CD4-positive, alpha-beta T cell treated with Interleukin-4 for 1 hour (primary cell): ENCODE data around the gene SNAI3.

Source experiments
- DNase-seq, 2 donors: peaks; one replicate each; pipeline ENCODE4 v3.0.0-alpha.2; 2020 to 2022

SNAI3 gene

DNA sequence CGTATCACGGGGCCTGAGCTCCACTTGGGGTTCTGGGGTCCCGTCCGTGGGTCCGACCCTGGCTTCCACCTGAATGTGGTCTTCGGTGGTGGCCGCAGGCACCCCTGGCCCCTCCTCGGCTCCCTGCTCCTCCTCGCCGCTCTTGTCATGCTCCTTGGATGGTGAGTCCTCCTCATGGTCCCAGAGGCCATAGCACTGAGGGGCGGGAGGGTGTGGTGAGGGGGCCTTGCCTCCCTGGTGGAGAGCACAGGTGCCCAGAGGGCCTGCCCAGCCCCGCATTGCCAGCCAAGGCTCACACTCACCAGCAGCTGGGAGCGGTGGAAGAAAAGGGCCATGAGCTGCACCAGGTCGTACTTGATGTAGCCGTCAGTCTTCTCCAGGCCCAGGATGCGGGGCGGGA lies 34.9 kb upstream of the SNAI3 start:
- no peak for DNase-seq

DNA sequence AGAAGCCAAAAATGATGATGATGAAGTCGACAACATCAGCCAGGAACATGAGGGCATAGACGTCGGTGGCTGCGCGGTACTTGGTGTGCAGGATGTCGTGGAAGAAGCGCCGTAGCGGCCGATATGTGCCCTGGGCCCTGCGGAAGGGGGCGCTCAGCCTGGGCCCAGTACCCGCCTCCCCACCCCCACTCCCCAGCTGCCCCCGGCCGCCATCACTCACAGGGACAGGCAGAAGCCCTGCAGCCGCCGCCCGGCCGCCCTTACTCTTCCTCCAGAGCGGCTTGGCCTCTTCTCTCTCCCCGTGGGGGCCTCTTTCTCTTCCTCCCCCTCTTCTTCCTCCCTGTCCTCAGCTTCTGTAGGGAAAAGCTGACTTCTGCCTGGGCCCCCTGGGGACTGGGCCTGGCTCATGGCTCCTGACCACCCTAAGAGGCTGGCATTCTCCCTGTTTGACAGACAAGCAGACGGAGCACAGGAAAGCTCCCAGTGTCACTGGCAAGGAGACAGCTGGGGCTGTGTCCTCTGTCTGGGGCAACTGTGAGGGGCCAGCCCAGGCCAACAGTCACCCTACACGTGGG lies 34.2 kb upstream of the SNAI3 start:
- no peak for DNase-seq

DNA sequence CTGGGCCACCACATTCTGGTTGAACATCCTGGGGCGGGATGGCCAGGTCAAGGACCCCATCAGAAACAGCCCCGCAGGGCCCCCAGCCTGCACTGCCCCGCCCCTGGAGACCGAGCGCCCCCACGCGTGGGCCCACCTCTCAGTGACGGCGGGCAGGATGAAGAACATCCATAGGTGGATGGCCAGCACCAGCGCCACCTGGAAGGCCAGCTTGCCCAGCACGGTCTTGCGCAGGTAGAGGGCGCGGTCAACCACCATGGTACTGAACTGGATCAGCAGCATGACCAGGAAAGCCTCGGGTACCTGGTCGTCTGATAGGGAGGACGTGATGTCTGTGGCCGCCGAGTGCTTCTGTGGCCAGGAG lies 33.6 kb upstream of the SNAI3 start:
- DNase-seq, result no peak

DNA sequence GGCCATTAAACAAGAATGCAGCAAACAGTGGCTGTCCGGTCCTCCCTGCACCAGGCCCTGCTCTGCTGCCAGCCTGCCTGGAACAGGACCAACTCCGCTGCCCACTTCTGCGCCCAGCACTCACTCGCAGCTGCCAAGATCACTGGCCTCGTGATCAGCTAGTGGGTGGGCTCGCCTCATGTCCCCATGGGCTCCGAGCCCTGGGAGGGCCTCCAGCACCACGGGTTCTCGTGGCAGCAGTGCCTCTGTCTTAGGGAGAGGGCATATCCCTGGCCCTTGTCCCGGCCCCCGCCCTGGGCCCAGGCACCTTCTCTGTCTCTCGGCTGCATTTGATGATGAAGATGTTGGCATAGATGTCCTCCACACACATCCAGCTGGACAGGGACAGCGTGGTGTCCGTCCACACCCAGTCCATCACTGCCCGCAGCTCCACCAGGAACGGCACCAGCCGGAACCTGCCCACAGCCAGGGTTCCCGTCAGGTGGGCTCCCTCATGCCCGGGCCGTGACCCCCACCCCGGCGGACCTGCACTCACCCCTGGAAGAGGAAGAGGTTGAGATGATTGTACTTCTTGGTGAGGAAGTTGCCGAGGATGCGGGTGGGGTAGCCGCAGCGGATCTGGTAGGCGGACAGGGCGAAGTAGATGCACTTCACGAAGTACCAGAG lies 33.1 kb upstream of the SNAI3 start:
- no peak for DNase-seq

DNA sequence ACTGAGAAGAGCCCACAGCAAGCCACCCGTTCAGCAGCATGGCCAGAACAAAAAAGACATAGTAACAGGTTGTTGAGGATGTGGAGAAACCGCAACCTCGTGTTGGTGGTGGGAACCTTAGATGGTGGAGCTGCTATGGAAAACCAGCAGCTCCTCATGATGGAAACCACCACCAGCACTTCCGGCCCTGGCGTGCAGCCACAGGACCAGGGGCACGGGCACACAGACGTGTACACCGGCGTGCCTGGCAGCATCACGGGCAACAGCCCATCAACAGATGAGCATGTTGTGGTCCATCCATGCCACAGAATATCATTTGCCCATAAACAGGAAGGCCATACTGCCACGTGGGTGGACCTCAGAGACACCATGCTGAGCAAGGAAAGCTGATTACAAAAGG lies 31.9 kb upstream of the SNAI3 start:
- DNase-seq, result no peak

DNA sequence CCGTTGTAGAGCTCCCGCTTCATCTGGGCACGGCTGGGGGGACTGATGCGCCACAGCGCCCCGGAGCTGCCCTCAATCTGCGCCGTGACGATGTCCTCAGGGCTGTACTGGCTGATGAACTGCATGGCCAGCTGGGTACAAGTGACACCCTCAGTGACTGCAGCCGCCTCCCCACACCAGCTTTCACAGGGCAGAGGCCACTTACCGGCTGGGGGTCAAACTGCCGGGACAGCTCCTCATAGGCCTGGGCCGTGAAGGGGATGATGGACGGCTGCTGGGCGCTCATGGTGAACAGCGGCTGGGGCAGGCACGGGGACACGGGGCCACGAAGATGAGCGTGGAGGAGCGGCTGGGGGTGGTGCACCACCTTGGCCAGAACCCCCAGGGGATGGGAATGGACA lies 30.3 kb upstream of the SNAI3 start:
- no peak for DNase-seq

DNA sequence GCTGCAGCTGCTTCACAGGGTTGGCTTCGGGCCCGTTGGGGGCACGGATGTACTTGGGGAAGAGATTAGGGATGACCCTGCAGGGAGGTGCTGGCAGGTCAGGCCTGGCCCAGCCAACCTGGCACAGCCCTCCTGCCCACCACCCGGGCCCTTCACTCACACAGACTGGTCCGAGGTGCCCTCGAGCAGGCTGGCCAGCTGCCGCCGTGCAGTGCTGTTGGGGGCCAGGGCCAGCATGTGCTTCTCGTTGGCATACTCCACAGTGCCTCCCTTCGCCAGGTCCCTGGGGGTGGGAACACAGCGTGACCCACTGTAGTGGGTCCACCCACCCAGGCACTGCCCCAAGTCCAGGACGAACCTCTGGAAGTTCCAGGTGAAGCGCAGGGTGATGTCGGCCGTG lies 29.9 kb upstream of the SNAI3 start:
- DNase-seq, result no peak

DNA sequence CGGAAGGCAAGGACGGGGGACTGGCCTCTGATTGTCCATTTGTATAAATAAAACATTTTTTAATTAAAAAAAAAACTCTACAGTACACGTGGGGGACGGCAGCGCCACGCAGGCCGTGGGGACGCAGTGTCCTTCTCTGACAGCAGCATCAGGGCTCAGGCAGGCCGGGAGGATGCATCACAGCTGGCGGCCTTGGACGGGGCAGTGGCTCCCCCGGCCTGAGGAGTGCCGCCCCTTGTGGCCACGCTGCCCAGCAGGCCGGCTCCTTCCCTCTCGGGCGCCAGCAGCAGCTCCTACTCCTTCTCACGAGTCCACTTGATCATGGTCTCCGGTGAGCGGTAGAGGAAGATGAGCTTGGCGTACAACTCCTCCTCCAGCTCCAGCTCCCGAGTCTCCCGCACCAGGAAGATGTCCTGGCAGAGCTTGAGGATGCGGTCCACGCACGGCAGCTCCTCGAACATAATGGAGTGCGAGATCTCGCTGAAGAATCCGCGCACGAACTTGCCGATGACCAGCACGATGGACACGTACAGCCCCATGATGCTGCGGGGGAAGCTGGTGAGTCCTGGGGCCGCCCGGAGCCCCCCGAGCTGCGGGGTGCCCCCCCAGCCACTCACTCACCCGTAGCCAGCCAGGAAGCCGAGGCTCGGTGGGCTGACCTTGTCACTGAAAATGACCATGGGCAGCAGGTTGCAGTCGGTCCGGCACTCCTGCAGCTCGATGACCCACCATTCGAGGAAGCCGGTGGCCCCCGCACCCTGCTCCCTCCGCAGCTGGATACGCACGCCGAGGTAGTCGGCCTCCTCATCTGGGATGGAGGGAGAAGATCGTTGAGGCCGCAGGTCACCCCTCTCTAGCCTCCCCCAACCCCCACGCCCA lies 29.2 kb upstream of the SNAI3 start:
- no peak for DNase-seq

DNA sequence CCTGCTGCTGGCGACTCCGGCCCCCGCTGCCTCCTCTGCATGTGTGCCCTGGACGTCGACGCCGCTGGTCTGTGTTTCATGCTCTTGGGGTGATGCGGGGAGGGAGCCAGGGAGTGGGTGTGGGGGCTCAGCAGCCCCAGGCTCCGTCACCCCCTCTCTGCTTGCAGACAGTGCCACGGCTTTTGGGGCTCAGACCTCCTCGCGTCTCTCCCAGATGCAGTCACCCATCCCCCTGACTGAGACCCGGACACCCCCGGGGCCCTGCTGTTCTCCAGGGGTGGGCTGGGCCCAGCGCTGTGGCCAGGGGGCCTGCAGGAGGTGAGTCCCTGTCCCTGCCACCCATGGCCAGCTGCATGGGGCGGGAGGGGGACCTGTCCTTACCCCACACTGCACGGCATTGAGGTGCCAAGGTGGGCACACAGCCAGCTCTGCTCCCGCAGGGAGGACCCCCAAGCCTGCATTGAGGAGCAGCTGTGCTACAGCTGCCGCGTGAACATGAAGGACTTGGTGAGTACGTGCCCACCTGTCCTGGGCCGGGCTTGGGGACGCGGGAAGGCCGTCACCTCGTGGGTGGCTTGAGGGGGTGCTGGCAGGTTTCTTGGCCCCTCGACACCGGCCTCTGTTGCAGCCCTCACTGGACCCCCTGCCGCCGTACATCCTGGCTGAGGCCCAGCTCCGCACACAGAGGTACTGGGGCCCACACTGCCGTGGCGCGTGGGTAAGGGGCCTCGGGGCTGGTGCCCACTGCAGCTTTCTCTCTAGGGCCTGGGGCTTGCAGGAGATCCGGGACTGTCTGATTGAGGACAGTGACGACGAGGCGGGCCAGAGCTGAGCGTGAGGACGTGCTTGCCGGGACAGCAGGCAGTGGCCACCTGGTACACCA lies 28.4 kb upstream of the SNAI3 start:
- DNase-seq, result no peak

DNA sequence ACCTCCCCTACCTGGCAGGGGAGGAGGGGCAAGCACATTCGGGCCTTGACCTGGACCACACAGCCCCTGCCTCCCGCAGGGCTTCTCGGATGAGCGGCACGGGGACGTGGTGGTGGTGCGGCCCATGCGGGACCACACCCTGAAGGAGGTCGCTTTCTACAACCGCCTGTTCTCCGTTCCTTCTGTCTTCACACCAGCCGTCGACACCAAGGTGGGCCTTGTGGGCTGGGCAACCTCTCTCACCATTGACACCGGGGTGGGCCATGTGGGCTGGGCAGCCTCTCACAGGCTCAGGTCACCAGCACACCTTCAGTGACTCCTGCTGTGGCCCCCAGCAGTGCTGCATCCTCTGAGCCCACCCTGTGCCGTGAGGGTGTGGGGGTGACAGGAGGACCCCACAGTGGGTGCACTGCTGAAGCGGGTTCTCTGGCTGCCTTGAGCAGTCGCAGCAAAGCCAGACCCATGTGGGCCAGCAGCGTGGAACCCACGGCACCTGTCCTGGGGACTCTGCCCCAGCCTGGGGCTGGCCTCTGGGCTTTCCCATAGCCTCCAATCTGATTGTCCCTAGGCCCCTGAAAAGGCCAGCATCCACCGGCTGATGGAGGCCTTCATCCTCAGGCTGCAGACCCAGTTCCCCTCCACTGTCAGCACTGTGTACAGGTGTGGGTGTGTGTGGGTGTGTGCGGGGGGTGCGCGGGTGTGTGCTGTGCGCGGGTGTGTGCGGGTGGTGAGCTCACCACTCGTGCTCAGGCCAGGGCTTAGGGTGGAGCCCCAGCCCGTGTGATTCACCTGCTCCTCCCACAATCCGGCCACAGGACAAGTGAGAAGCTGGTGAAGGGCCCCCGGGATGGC lies 27.5 kb upstream of the SNAI3 start:
- no peak for DNase-seq

DNA sequence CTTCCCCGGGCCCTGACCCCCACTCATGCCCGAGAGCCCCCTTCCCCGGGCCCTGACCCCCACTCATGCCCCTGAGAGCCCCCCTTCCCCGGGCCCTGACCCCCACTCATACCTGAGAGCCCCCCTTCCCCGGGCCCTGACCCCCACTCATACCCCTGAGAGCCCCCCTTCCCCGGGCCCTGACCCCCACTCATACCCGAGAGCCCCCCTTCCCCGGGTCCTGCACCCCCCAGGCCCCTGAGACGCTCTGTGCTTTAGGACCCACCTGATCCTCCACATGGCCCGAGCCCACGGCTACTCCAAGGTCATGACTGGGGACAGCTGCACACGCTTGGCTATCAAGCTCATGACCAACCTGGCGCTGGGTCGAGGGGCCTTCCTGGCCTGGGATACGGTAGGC lies 26.7 kb upstream of the SNAI3 start:
- DNase-seq, result no peak

DNA sequence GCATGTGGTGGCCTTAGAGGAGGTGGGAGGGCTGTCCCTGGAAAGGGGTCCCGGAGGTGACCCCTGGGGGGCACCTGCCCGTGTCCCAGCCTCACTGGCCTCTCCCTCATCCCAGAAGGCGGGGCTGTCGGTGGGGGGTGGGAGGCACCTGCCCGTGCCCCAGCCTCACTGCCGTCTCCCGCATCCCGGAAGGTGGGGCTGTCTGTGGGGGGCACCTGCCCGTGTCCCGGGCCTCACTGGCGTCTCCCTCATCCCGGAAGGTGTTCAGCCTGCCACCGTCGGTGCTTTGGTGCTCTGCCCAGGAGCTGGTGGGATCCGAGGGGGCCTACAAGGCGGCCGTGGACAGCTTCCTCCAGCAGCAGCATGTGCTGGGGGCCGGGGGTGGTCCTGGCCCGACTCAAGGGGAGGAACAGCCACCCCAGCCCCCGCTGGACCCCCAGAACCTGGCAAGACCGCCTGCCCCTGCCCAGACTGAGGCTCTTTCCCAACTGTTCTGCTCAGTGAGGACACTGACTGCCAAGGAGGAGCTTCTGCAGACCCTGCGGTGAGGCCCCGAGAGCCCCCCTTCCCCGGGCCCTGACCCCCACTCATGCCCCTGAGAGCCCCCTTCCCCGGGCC lies 26.2 kb upstream of the SNAI3 start:
- DNase-seq, result no peak

DNA sequence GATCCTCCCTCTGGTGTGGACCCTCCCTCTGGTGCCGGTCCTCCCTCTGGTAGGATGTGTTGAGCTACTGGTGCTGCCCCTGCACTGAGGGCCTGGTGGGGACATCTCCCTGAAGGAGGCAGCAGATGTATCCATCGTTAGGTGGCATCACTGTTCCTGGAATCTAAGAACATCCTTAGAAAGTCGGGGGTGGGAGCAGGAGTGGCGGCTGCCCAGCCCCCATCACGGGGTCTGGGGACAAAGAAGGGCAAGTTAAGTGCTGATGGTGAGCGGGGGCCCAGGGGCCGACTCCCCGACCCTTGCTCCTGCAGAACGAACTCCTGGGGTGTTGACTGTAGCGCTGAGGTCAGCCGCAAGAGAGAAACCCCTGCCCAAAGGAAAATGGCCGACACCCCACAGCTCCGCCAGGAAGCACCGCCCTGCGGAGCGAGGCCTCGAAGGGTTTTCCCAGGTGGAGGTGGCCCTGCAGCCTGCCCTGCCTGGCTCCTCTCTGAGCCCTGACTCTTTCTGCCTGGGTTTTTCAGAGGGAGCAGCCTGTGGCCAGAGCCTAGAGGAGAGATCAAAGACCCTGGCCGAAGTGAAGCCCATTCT lies 25.5 kb upstream of the SNAI3 start:
- DNase-seq, result no peak

DNA sequence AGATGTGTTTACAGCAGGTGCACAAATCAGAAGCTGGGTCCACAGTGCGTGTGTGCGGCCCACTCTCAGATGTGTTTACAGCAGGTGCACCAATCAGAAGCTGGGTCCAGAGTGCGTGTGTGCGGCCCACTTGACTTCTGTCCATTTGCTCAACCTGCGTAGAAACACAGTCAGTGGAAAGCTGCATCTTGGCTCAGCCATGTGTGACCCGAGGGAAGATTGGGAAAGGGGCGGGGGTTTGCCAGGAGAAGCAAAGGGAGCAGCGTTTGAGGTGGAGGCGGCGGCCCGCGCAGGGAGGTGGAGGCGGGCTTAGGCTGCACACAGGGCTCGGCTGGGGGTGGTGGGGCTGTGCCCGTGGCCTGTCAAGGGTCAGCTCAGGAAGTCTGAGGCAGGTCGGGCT lies 24.2 kb upstream of the SNAI3 start:
- no peak for DNase-seq

DNA sequence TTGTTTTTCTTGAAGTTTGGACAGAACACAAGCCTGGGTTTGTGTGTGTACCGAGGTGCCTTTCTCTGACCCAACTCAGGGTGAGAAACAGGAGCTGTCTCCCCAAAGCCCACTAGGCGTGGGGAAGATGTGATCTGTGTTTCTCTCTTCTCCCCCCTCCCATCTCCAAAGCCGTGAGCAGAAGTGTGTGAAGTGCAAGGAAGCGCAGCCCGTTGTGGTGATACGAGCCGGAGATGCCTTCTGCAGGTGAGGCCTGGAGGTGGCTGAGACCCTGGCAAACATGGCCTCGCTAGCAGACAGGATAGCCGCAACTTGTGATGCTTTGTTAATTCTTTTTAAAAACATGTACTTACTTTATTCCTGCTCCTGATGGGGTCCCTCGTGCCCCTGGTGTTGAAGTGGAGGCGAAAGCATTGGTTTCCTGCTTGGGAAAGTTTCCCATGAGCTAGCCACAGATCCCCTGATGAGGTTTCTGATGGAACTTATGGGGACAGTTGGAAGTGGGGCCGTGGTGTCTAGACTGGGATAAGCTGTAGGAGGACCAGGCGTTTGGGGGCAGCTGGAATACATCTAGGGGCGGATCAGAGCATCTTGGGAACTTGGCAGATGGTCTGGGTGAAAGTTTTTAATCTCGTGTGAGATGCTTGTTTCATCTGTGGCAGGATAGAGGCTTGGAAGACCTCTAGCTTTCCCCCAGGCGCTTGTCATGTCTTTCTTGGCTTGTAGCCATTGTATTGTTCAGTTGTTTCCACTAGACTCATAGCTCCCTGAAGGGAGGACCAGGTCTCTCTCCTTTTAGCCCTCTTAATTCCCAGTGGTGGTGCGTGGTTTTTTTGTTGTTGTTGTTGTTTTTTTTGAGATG lies 20.9 kb upstream of the SNAI3 start:
- peak in 1 of 2 donors; percentile 11 for DNase-seq

DNA sequence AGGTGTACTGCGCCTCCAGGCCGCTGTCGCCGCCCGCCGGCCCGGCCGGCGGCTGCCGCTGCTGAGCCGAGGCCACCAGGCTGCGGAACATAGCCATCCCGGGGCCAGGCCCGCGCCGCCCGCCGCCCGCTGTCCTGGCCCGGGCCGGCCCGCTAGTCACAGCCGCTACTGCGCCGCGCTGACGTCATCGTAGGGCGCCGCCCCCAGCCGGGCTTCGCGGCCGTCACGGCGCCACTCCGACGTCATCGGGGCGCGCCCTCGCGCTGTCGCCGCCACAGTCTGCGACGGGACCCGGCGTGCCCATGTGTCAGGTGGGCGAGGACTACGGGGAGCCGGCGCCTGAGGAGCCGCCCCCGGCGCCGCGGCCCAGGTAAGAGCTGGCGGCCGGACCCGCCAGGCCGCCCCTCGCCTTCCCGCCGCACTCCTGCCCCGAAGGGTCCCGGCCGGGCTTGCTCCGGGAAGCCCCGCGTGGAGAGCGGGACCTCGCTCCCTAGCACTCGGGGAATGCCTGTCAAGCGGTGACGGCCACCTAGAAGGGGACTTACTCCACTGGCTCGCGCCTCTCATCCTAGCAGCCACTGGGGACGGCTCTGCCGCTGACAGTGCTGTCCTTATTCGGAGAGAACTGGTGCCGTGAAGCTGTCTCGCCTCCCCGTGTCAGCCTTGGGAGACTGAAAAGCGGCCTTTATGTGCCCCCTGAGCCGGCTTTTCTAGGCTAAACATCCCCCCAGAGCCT lies 20.1 kb upstream of the SNAI3 start, which contains the start of the genes CTU2 and RNF166:
Gene CTU2, plus strand, starts transcription at position 275 of the 736 bp plus-strand sequence. Its CDS starts 28 bp downstream, at position 303.
Gene RNF166, minus strand, starts transcription at position 180 of the 736 bp plus-strand sequence. Its CDS starts 83 bp downstream, at position 97.
- DNase-seq, result peak; percentile 88 to 90

DNA sequence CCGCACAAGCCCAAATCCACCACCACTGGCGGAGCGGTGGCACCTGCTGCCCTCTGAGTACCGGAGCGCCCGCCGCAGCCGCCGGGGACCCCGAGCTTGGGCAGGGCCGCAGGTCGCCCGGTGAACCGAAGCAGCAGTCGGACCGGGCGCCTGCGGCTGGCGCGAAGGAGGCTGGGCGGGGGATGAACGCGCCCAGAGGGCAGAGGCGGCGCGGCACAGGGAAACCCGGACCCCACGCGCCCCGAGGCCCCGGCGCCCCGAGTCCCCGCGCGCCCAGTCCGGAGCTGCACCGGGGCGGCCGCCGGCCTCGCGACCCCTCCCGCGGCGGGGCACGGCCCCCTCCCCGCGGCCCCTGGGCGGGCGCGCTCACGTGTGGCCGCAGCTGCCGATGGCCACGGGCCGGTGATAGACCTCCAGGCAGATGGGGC lies 19.5 kb upstream of the SNAI3 start:
- DNase-seq, result peak in 1 of 2 donors; percentile 10

DNA sequence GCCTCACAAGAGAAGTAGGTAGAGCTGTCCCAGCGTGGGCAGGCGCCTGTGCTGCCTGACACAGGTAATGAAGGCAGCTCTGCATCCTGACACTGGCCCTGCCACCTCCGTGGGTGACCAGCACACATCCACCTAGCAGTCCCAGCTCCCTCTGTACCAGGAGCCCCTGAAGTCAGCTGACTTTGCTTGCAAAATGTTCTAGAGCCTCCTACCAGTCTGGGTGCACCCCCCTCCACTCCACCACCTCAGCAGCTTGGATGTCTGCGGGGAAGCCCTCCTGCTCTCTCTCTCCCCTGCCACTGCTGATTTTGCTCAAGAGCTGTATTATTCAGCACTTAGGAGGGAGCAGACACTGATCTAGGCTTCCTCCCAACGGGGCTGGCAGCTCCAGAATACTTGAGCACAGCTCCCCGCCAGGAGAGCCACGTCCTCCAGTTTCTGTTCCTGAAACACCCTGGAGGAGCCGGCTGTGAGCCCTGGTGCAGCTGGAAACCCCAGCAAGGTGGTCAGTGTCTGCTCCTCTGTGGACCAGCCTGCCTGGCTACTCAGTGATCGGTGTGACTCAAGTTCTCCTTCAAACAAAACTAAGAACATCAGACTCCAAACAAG lies 18.9 kb upstream of the SNAI3 start:
- DNase-seq, result peak; percentile 37 to 39
